Caco-2 (cell line): ENCODE data around the gene LRRC28. TPM values are rescaled to one million over a fixed set of nuclear protein-coding genes. Genes with fewer than 3 reads are reported as not detected.

Source experiments
- BruUV-seq: library from RNA; stranded (reverse); fragments of 400-500 nt; replicated peaks from 2 replicates; lab custom pipeline; 2021; lab: Mats Ljungman, UMichigan
- CTCF ChIA-PET: fragments of 300-600 bp; sonication (Branson Sonifier 250); formaldehyde crosslinking; loops from one replicate; lab custom pipeline; 2022; ENCODE audit warnings: antibody characterized with exemption; lab: Charles Lee
- POLR2A ChIA-PET: fragments of 300-600 bp; sonication (Branson Sonifier 250); formaldehyde crosslinking; loops from one replicate; lab custom pipeline; 2022; ENCODE audit warnings: antibody characterized with exemption; lab: Charles Lee
- DNase-seq, 2 experiments: peaks; one replicate each; pipeline versions ENCODE4 v3.0.0 to v3.0.0-alpha.2; 2020 to 2022
- H3K27me3 ChIP-seq: replicated peaks from 2 replicates; pipeline ENCODE4 v1.6.0; 2011; ENCODE audit warnings: low read length; ENCODE audit not compliant: control insufficient read depth, insufficient read depth
- H3K36me3 ChIP-seq: 2 replicates; pipeline ENCODE4 v1.5.1; 2011; ENCODE audit warnings: low read length; ENCODE audit not compliant: control insufficient read depth, insufficient read depth
- H3K4me1 ChIP-seq: fragments of 250-450 bp; sonication (Bioruptor Pico); 2 replicates; pipeline ENCODE4 v1.5.1; 2020; ENCODE audit warnings: mild to moderate bottlenecking
- H3K4me3 ChIP-seq: 2 replicates; pipeline ENCODE4 v1.5.1; 2011; ENCODE audit warnings: low read depth, mild to moderate bottlenecking, control low read depth, low read length
- H3K9me3 ChIP-seq: fragments of 250-450 bp; sonication (Bioruptor Pico); 2 replicates; pipeline ENCODE4 v1.5.1; 2020; ENCODE audit warnings: mild to moderate bottlenecking, moderate library complexity
- H3K27ac Mint-ChIP-seq: one replicate; pipeline ENCODE4 v1.8.0; 2022; ENCODE audit warnings: mixed read lengths; ENCODE audit not compliant: unreplicated experiment
- H3K27me3 Mint-ChIP-seq: one replicate; pipeline ENCODE4 v1.8.0; 2022; ENCODE audit warnings: mixed read lengths; ENCODE audit not compliant: insufficient read depth, unreplicated experiment
- H3K36me3 Mint-ChIP-seq: one replicate; pipeline ENCODE4 v1.8.0; 2022; ENCODE audit warnings: mild to moderate bottlenecking, mixed read lengths; ENCODE audit not compliant: insufficient read depth, unreplicated experiment
- H3K4me1 Mint-ChIP-seq: one replicate; pipeline ENCODE4 v1.8.0; 2022; ENCODE audit warnings: low read depth, mixed read lengths; ENCODE audit not compliant: unreplicated experiment
- H3K4me3 Mint-ChIP-seq: one replicate; pipeline ENCODE4 v1.8.0; 2022; ENCODE audit warnings: mild to moderate bottlenecking, moderate library complexity, mixed read lengths; ENCODE audit not compliant: unreplicated experiment
- H3K9me3 Mint-ChIP-seq: one replicate; pipeline ENCODE4 v1.8.0; 2022; ENCODE audit warnings: mixed read lengths; ENCODE audit not compliant: unreplicated experiment
- CTCF ChIP-seq, 2 experiments: fragments of 200-600 bp in 1 of 2; IDR thresholded peaks; 1 replicate in 1 of 2; 2 replicates in 1 of 2; pipeline versions ENCODE4 v1.5.1 to v1.8.0; 2011 to 2022; ENCODE audit warnings: antibody characterized with exemption in 1 of 2, control low read depth in 1 of 2, inconsistent platforms in 1 of 2, low read depth in 1 of 2, low read length in 1 of 2, mild to moderate bottlenecking in 1 of 2, moderate library complexity in 1 of 2; ENCODE audit not compliant: insufficient read depth in 1 of 2, severe bottlenecking in 1 of 2, unreplicated experiment in 1 of 2
- intact Hi-C: fragments of 100-400 bp; cut with micrococcal nuclease; formaldehyde crosslinking; loops from one replicate; pipeline ENCODE4 v1.10.0; 2022; ENCODE audit not compliant: unreplicated experiment
- total RNA-seq: library from RNA; stranded (reverse); gene quantifications from 2 replicates; pipeline ENCODE4 v1.2.3, GENCODE V29; 2022

The LRRC28 gene
- total RNA-seq, 1 experiment from 2014 or later, result 17.8 TPM

GRCh38 chr15:99345242-99345641 is 94.0 kb downstream of the LRRC28 start:
- no TSS peak for BruUV-seq
- H3K4me1 ChIP-seq, result peaks cover 13% of the 10 kb centered on the region; the same call in 1 of the 2 replicates
- CTCF ChIA-PET, result no interaction called here
- DNase-seq, result no peak
- Mint-ChIP-seq H3K4me1 (peaks cover 6% of the 10 kb centered on the region), H3K9me3 (peaks cover 12% of the 10 kb centered on the region), H3K36me3 (no peaks in the 10 kb centered on the region), H3K27ac (no peak overlapping the region), H3K4me3 (no peak overlapping the region), H3K27me3 (no peaks in the 10 kb centered on the region)
- no peaks in the 10 kb centered on the region for H3K9me3 ChIP-seq
- POLR2A ChIA-PET, result no interaction called here
- no peaks in the 10 kb centered on the region for H3K27me3 ChIP-seq
- H3K36me3 ChIP-seq, result no peaks in the 10 kb centered on the region
- intact Hi-C loops, result no loop called here
- TF ChIP-seq CTCF (IDR thresholded peaks at IDR 0.05; ENCODE audit: insufficient read depth in 1 of 2, low read depth in 1 of 2, low read length in 1 of 2, severe bottlenecking in 1 of 2, unreplicated experiment in 1 of 2), result no peak
- H3K4me3 ChIP-seq, result no peak overlapping the region

- no peaks in the 10 kb centered on the region for H3K27me3 ChIP-seq
- peaks cover 13% of the 10 kb centered on the region; the same call in 1 of the 2 replicates for H3K4me1 ChIP-seq
- Mint-ChIP-seq H3K27me3 (no peaks in the 10 kb centered on the region), H3K9me3 (peaks cover 12% of the 10 kb centered on the region), H3K4me3 (no peak overlapping the region), H3K36me3 (no peaks in the 10 kb centered on the region), H3K4me1 (no peaks in the 10 kb centered on the region), H3K27ac (no peak overlapping the region)
- no peaks in the 10 kb centered on the region for H3K36me3 ChIP-seq
- POLR2A ChIA-PET, result no interaction called here
- no peaks in the 10 kb centered on the region for H3K9me3 ChIP-seq
- no peak overlapping the region for H3K4me3 ChIP-seq
- DNase-seq, result no peak
- TF ChIP-seq CTCF (IDR thresholded peaks at IDR 0.05; ENCODE audit: insufficient read depth in 1 of 2, low read depth in 1 of 2, low read length in 1 of 2, severe bottlenecking in 1 of 2, unreplicated experiment in 1 of 2), result no peak
- BruUV-seq, result no TSS peak
- intact Hi-C loops, result no loop called here
- CTCF ChIA-PET, result no interaction called here
Measured at GRCh38 chr15:99345832-99346462, 94.7 kb downstream of the LRRC28 start.

- H3K9me3 Mint-ChIP-seq, result peaks cover 12% of the 10 kb centered on the region
Measured at GRCh38 chr15:99347574-99347973, 96.3 kb downstream of the LRRC28 start.

More at GRCh38 chr15:99347574-99347973, 96.3 kb downstream of the LRRC28 start:
- Mint-ChIP-seq H3K4me3 (no peak overlapping the region), H3K27ac (no peak overlapping the region), H3K4me1 (no peaks in the 10 kb centered on the region), H3K36me3 (no peaks in the 10 kb centered on the region), H3K27me3 (no peaks in the 10 kb centered on the region)
- Histone ChIP-seq H3K36me3 (no peaks in the 10 kb centered on the region), H3K4me3 (no peak overlapping the region), H3K4me1 (no peaks in the 10 kb centered on the region), H3K27me3 (no peaks in the 10 kb centered on the region), H3K9me3 (no peaks in the 10 kb centered on the region)
- intact Hi-C loops, result no loop called here
- CTCF ChIA-PET, result no interaction called here
- no peak for DNase-seq
- no peak for TF ChIP-seq CTCF (IDR thresholded peaks at IDR 0.05; ENCODE audit: insufficient read depth in 1 of 2, low read depth in 1 of 2, low read length in 1 of 2, severe bottlenecking in 1 of 2, unreplicated experiment in 1 of 2)
- BruUV-seq, result no TSS peak
- POLR2A ChIA-PET, result no interaction called here
